MCF 10A (cell line): ENCODE measurements around the gene U2SURP. TPM values are rescaled to one million over a fixed set of nuclear protein-coding genes. Genes with fewer than 3 reads are reported as not detected.

ENCODE experiments used
- Bru-seq: library from RNA; stranded (reverse); fragments of 400-500 nt; gene quantifications from one replicate; lab custom pipeline; 2021; lab: Mats Ljungman, UMichigan
- BruChase-seq, 2 experiments: library from RNA; stranded (reverse); fragments of 400-500 nt; gene quantifications; one replicate each; lab custom pipeline; 2021; lab: Mats Ljungman, UMichigan
- BruUV-seq: library from RNA; stranded (reverse); fragments of 400-500 nt; replicated peaks from 2 replicates; lab custom pipeline; 2021; lab: Mats Ljungman, UMichigan
- CTCF ChIA-PET: fragments of 300-600 bp; sonication (Branson Sonifier 250); formaldehyde crosslinking; extraction: SDS; loops from one replicate; lab custom pipeline; 2021; ENCODE audit warnings: antibody characterized with exemption, inconsistent platforms; lab: Yijun Ruan, JAX
- POLR2A ChIA-PET: fragments of 300-600, 350-650 bp; sonication (Branson Sonifier 250); formaldehyde crosslinking; extraction: SDS; loops from one replicate; lab custom pipeline; 2020; ENCODE audit warnings: antibody characterized with exemption, inconsistent platforms; lab: Yijun Ruan, JAX
- DNase-seq: peaks from one replicate; pipeline ENCODE4 v3.0.0-alpha.2; 2018; ENCODE audit not compliant: unreplicated experiment
- H3K27ac Mint-ChIP-seq: one replicate; pipeline ENCODE4 v1.8.0; 2022; ENCODE audit warnings: mild to moderate bottlenecking, low read depth, mixed read lengths; ENCODE audit not compliant: unreplicated experiment
- H3K27me3 Mint-ChIP-seq: one replicate; pipeline ENCODE4 v1.8.0; 2022; ENCODE audit warnings: mixed read lengths; ENCODE audit not compliant: insufficient read depth, unreplicated experiment
- H3K36me3 Mint-ChIP-seq: one replicate; pipeline ENCODE4 v1.8.0; 2022; ENCODE audit warnings: mild to moderate bottlenecking, moderate library complexity, mixed read lengths; ENCODE audit not compliant: insufficient read depth, unreplicated experiment
- H3K4me1 Mint-ChIP-seq: one replicate; pipeline ENCODE4 v1.8.0; 2022; ENCODE audit warnings: mixed read lengths; ENCODE audit not compliant: insufficient read depth, unreplicated experiment
- H3K4me3 Mint-ChIP-seq: one replicate; pipeline ENCODE4 v1.8.0; 2022; ENCODE audit warnings: mild to moderate bottlenecking, moderate library complexity, mixed read lengths; ENCODE audit not compliant: unreplicated experiment
- H3K9me3 Mint-ChIP-seq: one replicate; pipeline ENCODE4 v1.8.0; 2022; ENCODE audit warnings: mixed read lengths; ENCODE audit not compliant: unreplicated experiment
- CTCF ChIP-seq: fragments of 200-600 bp; IDR thresholded peaks from one replicate; pipeline ENCODE4 v1.8.0; 2022; ENCODE audit warnings: antibody characterized with exemption, mild to moderate bottlenecking; ENCODE audit not compliant: unreplicated experiment
- intact Hi-C: fragments of 100-400 bp; cut with micrococcal nuclease; formaldehyde crosslinking; loops from 2 replicates; pipeline ENCODE4 v1.14.1; 2022
- long read RNA-seq: library from polyadenylated mRNA; stranded (forward); transcript quantifications from one replicate; pipeline ENCODE4 v2.0.0, GENCODE V29; 2022
- total RNA-seq: library from RNA; stranded (reverse); gene quantifications from 2 replicates; pipeline ENCODE4 v1.2.3, GENCODE V29; 2022

The U2SURP gene
- total RNA-seq (131 and 146 TPM in 2 replicates), Bru-seq, nascent RNA (percentile 95 among the genes with signal in this experiment), BruChase-seq, experiment 1, labeled RNA remaining after a 6-hour chase (percentile 93 among the genes with signal in this experiment), BruChase-seq, experiment 2, labeled RNA remaining after a 2-hour chase (percentile 97 among the genes with signal in this experiment)
- long read RNA-seq, full-length matches to known transcripts: 47 of 158 reads
- long read RNA-seq, partial matches to known transcripts: 23 of 158 reads
- long read RNA-seq, other reads (novel, unspliced or antisense): 88 of 158 reads

- peak within 1 kb of the TSS; percentile 99 for H3K27ac Mint-ChIP-seq
- peak within 1 kb of the TSS; percentile 94 for H3K4me3 Mint-ChIP-seq
- CTCF ChIA-PET: interaction anchor here (0.6 to 14.5 kb wide), 12 partner anchors 10 to 746 kb away, joined by 3 to 212 read pairs (median 5); partner anchors contain the start of gene TRPC1
- TF ChIP-seq CTCF: no peak
- DNase-seq: peak; percentile 98
- H3K36me3 Mint-ChIP-seq: peaks cover 15% of the 10 kb centered on the region
- intact Hi-C loops: loop anchor here (5.0 kb wide), 1 partner anchor 424 kb away; the partner anchor contains the start of gene ATR
- H3K27me3 Mint-ChIP-seq: no peaks in the 10 kb centered on the region
- no peaks in the 10 kb centered on the region for H3K9me3 Mint-ChIP-seq
- BruUV-seq: TSS peak; percentile 54
- POLR2A ChIA-PET: interaction anchor here (0.6 to 4.5 kb wide), 50 partner anchors 10 to 1600 kb away, joined by 3 to 96 read pairs (median 4); partner anchors contain the start of genes ATR, PLS1 and TRPC1
- peaks cover 25% of the 10 kb centered on the region for H3K4me1 Mint-ChIP-seq
Measured at GRCh38 chr3:143001369-143002082, at the start of gene U2SURP. U2SURP (plus strand) TSS chr3:143001570; CDS start chr3:143001629, 59 bp downstream.

GRCh38 chr3:142951794-142952193 is 49.6 kb upstream of the U2SURP start:
- ChIA-PET POLR2A (no interaction called here), CTCF (interaction anchor here (0.6 to 2.1 kb wide), 3 partner anchors 14 to 123 kb away, joined by 3 to 9 read pairs (median 4); no protein-coding TSS in a partner anchor)
- no peak for TF ChIP-seq CTCF
- DNase-seq: no peak
- Mint-ChIP-seq H3K27me3 (peaks cover 14% of the 10 kb centered on the region), H3K4me1 (no peaks in the 10 kb centered on the region), H3K36me3 (no peaks in the 10 kb centered on the region), H3K4me3 (no peak overlapping the region), H3K27ac (no peak overlapping the region), H3K9me3 (no peaks in the 10 kb centered on the region)
- BruUV-seq: no TSS peak
- intact Hi-C loops: no loop called here

- intact Hi-C loops: no loop called here
- no peak for DNase-seq
- ChIA-PET CTCF (interaction anchor here (0.8 to 2.1 kb wide), 4 partner anchors 8 to 124 kb away, joined by 3 to 9 read pairs (median 4); no protein-coding TSS in a partner anchor), POLR2A (no interaction called here)
- Mint-ChIP-seq H3K27me3 (peaks cover 14% of the 10 kb centered on the region), H3K4me1 (no peaks in the 10 kb centered on the region), H3K4me3 (no peak overlapping the region), H3K27ac (no peak overlapping the region), H3K9me3 (no peaks in the 10 kb centered on the region), H3K36me3 (no peaks in the 10 kb centered on the region)
- no peak for TF ChIP-seq CTCF
- BruUV-seq: no TSS peak
Measured at GRCh38 chr3:142952272-142953193, 48.8 kb upstream of the U2SURP start.
